HG03571 (cell line): ENCODE measurements around the gene PTGR2.
"Not testable (repeated sequence)": the region's sequence is repeated elsewhere in the genome, so short reads cannot be mapped to it uniquely, and the experiment has no call there.

Experiments used
- ATAC-seq: cut with Tn5 transposase; IDR thresholded peaks from one replicate; pipeline ENCODE4 v1.9.1; 2021; ENCODE audit not compliant: unreplicated experiment

The PTGR2 gene

GRCh38 chr14:73833034-73833433 lies 18.6 kb upstream of the PTGR2 start:
- no peak for ATAC-seq

DNA sequence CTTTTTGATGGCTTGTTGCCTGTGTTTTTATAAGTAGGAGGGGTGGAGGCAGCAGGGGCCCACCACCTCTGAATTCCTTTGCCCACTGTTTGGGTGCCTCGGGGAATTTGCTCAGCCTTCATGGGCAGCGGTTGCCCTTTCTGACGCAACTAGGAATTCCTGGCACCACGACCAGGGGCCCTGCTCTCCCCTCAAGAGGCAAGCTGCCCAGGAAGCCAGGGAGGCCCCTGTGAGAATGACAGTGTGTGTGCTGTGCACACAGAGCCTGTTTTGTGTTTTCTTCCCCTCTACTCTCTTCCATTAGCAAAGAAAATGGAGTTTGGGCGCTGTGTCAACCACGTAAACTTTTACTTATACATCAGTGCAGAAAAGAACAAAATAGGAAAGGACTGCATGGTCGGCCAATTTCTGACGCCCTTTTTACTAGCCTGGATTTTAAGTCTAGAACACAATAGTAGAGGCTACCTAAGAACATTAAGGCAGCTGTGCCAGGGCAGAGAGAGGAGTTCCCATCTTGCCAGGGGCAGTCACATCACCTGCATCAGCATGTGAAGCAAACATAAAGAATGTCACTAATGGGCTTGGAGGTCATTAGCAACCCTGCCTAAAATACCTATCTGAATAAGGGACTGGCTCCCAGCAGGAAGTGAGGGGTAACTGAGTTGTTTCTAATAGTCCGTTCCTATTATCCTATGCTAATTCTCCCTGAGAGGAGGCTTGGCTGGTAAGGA lies 17.9 kb upstream of the PTGR2 start:
- ATAC-seq: no peak

DNA sequence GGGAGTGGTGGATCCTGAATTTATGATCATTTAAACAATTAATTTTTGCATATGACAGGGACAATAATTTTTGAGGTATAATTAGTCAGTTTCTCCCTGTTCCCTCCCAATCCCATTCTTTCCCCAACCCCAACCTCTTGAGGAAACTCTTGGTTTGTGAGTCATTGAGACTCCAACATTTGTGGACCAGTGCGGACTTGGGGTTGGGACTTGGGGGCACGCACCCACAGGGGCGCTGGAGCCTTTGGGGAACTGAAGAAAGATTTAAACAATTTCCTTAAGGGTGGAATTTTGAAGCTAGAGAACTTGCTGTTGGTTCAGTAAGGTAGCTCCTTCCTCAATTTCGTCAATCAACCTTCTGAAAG lies 17.4 kb upstream of the PTGR2 start:
- no peak for ATAC-seq

- not testable (repeated sequence) for ATAC-seq
Measured at GRCh38 chr14:73838293-73839034, 13.2 kb upstream of the PTGR2 start.

GRCh38 chr14:73842201-73842600 lies 9.4 kb upstream of the PTGR2 start:
- ATAC-seq: no peak

DNA sequence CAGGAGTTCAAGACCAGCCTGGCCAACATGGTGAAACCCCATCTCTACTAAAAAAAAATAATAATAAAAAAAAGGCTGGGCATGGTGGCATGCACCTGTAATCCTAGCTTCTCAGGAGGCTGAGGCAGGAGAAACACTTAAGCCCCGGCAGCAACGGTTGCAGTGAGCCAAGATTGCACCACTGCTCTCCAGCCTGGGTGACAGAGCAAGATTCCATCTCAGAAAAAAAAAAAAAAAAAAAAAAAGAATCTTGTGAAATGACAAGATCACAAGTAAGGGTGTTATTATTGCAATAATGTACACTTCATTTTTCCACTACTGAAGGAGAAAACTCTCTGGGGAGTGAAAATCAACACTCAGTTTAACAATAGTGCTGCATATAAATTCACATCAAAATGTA lies 8.8 kb upstream of the PTGR2 start:
- ATAC-seq: no peak

- no peak for ATAC-seq
Measured at GRCh38 chr14:73843296-73843695, 8.3 kb upstream of the PTGR2 start.

GRCh38 chr14:73846947-73847346 lies 4.7 kb upstream of the PTGR2 start:
- no peak for ATAC-seq

DNA sequence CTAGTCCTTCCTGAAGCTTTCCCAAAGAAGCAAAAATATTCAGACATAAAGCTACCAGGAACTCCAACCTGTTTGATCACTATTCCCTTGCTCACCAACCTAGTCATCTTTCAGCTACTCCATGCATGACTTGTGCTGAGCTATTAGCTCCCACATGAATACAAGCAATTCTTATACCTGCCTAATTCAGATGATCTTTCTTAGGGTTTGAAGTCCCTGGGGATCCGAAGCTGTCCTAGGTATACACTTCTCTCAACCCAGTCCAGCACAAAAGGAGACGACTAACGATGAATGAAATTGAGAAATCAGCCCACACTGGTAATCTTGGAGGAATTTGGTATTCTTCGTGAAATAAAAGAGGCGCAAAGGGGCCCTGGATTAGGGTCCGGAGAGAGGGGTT lies 631 bp upstream of the PTGR2 start:
- no peak for ATAC-seq

- ATAC-seq: no peak
Measured at GRCh38 chr14:73859145-73859544, 7.5 kb downstream of the PTGR2 start.

DNA sequence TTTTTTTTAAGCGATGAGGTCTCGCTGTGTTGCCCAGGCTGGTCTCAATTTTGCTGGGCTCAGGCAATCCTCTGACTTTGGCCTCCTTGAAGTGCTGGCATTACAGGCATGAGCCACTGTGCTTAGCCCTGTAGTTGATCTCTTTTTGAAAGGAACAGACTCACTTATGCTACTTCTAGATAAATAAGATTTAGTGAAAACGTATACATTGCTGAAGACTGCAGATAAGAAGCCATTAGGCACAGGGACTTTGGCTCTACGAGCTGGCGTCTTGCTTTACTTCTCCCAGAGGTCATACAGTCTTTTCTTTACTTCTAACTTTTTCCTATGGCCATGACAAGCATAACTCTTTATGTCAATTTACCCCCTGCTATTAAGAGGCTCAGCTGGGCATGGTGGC lies 9.4 kb downstream of the PTGR2 start:
- ATAC-seq: no peak

DNA sequence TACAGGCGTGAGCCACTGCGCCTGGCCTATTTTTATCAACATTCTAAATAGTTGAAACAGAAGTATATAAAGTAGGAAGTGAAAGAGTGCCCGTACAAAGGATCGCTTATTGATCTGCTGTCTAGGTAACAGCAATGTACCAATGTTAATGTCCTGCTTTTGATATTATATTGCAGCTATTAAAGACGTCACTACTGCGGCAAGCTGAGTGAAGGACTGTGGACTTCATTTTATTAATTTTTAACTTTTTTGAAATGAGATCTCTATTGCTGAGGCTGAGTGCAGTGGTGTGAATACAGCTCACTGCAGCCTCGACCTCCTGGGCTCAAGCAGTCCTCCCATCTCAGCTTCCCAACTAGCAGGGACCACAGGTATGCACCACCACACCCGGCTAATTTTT lies 10.8 kb downstream of the PTGR2 start:
- no peak for ATAC-seq

GRCh38 chr14:73863209-73863608 lies 11.6 kb downstream of the PTGR2 start:
- ATAC-seq: no peak

DNA sequence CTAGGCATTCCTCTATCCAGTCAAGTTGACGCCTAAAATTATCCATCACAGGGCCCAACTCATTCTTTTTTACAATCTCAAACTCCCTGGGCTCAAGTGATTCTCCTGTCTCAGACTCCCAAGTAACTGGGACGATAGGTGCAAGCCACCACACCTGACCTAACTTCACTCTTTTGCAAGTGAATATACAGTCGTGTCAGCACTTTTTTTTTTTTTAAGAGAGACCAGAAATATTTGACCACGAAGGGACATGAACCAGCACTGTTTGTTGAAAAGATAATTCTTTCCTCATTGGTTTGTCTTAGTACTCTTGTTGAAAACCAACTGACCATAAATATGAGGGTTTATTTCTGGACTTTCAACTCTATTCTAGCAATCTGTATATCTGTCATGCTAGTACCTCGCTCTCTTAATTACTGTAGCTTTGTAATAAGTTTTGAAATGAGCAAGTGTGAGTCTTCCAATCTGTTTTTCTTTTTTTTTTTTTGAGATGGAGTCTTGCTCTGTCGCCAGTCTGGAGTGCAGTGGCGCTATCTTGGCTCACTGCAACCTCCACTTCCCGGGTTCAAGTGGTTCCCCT lies 14.0 kb downstream of the PTGR2 start:
- ATAC-seq: no peak

DNA sequence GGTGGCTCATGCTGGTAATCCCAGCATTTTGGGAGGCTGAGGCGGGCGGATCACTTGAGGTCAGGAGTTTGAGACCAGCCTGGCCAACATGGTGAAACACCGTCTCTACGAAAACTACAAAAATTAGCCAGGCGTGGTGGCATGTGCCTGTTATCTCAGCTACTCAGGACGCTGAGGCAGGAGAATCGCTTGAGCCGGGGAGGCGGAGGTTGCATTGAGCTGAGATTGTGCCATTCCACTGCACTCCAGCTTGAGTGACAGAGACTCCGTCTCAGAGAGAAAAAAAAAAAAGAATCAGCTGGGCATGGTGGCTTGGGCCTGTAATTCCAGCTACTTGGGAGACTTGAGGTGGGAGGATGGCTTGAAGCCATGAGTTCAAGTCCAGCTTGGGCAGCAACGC lies 18.1 kb downstream of the PTGR2 start:
- ATAC-seq: not testable (repeated sequence)

DNA sequence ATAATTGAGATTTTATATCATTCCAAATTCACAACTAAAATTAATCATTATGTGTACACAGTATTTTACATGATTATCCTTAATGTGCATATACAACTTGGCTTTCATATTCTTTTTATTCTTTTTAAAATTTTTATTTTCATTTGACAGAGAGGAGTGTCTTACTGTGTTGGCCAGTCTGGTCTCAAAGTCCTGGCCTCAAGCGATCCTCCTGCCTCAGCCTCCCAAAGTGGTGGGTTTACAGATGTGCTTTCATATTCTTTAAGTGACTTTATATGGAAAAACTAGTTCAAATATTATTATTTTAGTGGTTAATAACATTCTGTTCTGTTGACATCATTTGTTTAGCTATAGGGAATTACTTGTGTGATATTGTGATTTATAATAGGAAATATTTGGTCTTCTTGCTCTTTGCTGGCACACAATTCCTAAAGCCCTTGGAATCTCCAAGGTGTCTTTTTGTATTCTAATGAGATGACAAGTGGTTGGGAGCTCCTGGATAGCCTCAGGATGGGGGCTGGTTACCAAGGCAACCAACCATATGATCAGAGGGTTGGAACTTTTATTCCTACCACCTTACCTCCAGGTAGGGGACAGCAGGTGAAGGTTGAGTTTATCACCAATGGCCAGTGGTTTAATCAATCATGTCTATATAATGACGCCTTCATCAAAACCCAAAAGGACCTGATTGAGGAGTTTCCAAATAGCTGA lies 19.0 kb downstream of the PTGR2 start:
- no peak for ATAC-seq

GRCh38 chr14:73873660-73874059 lies 22.0 kb downstream of the PTGR2 start:
- ATAC-seq: no peak

DNA sequence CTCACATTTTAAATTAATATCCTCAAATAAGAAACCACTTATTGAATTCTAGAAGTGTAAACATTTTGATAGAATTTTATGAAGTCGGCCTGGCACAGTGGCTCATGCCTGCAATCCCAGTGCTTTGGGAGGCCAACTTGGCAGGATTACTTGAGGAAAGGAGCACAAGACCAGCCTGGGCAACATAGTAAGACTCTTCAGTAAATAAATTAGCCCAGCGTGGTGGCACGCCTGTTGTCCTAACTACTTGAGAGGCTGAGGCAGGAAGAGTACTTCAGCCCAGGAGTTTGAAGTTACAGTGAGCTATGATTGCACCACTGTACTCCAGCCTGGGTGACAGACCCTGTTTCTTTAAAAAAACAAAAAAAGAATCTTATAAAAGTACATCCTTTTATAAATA lies 26.2 kb downstream of the PTGR2 start:
- ATAC-seq: no peak

DNA sequence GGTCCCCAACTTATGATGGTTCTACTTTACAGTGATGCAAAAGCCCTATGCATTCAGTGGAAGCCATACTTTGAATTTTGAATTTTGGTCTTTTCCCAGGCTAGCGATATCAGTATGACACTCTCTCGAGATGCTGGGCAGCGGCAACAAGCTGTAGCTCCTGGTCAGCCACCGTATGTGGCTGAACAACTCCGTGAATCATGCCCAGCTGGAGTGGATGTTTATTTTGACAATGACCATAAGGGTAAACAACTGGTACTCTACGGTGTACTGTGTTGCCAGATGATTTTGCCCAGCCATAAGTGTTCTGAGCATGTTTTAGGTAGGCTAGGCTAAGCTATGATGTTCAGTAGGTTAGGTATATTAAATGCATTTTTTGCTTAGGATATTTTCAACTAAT lies 26.8 kb downstream of the PTGR2 start:
- ATAC-seq: no peak

DNA sequence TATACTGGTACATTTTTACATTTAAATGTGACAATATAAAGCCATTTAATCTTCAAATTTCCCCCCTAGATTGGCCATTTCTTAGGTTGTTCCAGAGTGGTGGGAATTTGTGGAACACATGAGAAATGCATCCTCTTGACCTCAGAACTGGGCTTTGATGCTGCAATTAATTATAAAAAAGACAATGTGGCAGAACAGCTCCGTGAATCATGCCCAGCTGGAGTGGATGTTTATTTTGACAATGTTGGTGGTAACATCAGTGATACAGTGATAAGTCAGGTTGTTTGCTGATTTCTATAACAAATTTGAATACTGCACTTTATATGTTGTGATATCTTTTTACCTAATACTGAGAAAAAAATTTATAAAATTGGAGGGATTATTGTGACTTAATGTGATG lies 27.4 kb downstream of the PTGR2 start:
- no peak for ATAC-seq

GRCh38 chr14:73884438-73885190 lies 33.0 kb downstream of the PTGR2 start:
- no peak for ATAC-seq
